ENCODE data around the gene KRTAP6-2.

The KRTAP6-2 gene

DNA sequence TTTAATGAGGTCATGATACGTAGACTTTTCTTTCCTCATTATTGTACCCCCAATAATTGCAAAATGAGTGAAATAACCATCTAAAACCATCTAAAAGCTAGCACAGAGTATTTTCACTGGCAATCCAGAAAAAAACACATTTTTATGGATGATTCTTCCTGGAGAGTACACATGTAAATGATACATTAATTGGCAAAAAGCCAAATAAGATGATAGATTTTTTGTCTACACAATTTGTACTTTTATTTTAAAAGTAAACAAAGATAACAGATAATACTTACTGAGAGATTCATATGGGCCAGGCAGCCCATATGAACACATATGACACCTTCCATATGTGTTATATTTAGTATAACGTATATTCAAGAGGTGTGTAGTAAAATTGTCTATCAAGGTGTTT, 35.1 kb downstream of the KRTAP6-2 start:
- no peak for DNase-seq

DNA sequence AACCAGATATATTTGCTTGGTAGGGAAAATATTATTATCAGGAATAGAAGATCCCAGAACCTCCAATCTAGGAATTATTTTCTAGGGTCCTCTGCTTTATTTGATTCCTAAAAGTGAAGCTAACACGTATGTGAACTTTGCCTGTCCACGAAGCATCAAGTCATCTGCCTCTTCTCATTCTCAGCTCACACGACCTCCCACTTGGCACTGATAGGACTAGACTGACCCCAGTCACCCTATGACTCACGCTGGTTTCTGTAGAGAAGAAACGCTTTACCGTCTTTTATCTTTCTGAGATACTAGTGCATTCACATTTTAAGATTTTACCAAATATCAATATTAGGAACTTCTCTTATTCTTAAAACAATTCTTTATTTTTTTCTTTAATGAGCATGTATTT, 35.6 kb downstream of the KRTAP6-2 start:
- no peak for DNase-seq

DNA sequence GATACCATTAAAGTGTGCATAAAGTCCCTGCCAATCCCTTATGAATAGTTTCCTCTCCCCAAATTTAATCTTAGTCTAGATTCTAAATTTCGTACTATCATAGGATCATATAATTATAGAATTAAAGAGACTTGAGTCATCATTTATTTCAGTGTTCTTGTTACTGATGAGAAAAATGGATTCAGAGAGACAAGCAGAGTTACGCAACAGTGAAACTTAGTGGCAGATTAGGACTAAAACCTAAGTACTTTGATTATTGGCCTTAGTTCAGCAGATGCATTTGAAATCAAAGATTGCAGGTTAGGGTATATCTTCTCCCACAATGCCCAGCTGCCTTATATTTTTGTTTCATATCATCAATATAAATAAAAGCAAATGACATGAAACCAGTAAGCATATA, 36.7 kb downstream of the KRTAP6-2 start:
- no peak for DNase-seq

DNA sequence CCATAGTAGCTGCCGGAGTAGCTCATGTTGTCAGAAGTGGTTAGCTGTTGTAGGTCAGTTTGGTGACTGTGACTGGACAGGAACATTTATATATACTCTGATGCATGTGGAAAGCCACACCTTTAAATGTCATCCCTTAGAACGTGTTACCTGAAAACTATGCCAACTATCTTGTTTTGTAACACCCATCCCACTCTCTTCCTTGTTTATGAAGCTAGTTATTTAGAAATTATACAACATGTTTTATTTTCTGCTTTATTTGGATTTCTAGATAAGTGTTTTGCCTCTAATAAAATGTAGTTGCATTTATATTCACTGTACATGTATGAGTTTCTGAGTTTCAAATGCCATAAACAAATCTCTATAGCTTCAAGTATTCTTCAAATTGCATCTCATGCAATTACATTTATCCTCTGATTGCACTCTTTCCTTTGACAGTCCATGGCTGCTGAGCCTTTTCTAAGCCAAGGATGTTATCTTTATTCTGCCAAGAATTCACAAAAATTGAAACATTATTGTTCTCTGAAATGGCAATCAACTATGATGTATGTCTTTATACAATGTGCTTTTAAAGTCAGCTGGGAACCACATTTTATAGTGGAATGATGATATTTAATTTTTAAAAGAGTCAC, 37.3 kb downstream of the KRTAP6-2 start, which contains the start of gene KRTAP19-7:
TSS of gene KRTAP19-7 (minus strand) at position 51 of the 632 bp plus-strand sequence. CDS start at position 26, 25 bp downstream.
- DNase-seq: no peak

DNA sequence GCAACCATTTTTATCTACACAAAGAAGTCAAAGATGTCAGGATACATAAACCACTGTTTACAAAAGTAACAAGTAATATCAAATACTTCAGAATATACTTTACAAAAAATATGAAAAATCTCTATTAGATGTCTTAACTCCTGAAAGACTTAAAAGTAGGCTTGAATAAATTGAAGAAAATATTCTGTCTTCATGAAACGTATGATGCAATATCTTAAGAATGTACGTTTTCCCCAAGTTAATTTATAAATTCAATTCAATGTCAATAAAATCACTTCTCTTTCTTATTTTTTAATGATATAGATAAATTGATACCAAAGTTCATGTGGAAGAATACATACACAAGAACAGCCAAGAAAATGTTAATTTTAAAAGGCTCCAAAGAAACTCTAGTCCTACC, 43.6 kb downstream of the KRTAP6-2 start:
- no peak for DNase-seq

DNA sequence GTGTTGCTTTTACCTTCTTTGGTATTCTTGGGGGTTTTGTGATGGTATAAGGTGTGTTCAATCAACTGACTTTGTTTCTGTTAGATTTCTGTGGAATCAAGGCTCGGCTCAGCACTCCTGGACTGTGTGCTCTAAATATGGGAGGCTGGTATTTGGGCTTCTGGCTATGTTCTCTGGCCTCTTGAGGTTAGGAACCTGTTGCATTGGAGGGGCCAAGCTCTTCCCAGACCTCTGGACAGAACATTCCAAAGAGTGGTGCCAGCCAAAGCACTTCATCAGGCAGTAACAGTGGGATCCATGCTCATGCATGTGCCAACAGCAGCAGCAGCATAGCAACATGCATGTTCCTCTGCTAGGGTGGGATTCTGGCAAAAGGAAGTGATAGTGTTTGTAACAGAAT, 45.9 kb downstream of the KRTAP6-2 start:
- no peak for DNase-seq

Measured in stimulated activated naive CD4-positive, alpha-beta T cell (primary cell).